ENCODE measurements around the gene TOB1. TPM values are rescaled to one million over a fixed set of nuclear protein-coding genes. Genes with fewer than 3 reads are reported as not detected.

TOB1 gene
- total RNA-seq, 1 donor from 2014 or later: 18.8 TPM

GRCh38 chr17:50834429-50835300 lies 31.5 kb downstream of the TOB1 start:
- H3K27ac Mint-ChIP-seq: no peak overlapping the region
- ChIA-PET POLR2A (no interaction called here), CTCF (no interaction called here)

DNA sequence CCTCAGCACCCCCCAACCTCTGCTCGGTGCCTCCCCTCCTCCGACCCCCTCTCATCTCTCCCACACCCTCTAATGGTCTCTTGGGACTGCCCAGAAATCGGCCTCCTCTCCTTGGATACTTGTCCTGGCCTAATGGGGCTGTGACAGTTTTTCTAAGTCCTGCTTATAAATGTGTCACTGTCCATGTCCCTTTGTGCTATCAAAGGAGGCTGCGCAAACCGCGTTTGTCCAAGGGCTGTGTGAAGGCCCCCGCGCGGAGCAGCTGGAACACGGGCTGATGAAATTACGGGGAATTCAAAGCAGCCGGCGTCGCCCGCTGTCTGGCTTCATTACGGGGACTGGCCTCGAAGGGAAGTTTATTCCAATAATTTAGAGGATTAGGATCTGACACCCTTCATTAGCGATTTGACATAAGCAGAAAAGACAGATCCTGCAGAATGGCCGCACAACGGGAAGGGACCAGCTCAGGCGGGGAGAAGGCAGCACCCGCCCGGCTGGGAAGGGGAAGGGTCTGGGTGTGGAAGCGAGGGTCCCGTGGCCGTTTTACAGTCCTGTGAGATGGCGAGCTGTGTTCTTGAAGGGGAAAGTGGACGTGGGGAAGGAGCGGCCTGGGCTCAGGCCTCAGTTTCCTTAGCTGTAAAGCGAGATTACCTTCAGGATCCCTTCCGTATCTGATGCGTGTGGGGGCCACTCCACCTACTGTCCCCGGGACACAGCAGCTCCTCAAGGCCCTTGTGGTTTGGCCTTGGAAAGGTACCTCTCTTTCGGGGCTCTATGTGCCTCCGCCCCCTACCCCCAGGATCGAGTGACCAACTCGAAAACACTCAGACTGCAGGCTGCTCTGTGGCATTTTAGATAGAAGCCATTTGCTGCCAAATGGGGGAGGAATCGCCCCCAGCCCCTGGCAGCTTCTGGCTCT lies 32.4 kb downstream of the TOB1 start:
- no peaks in the 10 kb centered on the region for H3K9me3 Mint-ChIP-seq
- ATAC-seq (ENCODE audit: low read depth): no peak
- ChIA-PET CTCF (no interaction called here), POLR2A (no interaction called here)
- intact Hi-C loops (cut with micrococcal nuclease): no loop called here
- no peaks in the 10 kb centered on the region for H3K4me1 Mint-ChIP-seq
- TF ChIP-seq CTCF (IDR thresholded peaks at IDR 0.05): no peak
- H3K27me3 Mint-ChIP-seq: peaks cover 25% of the 10 kb centered on the region
- H3K27ac Mint-ChIP-seq: no peak overlapping the region
- H3K36me3 Mint-ChIP-seq (ENCODE audit: low read depth): no peaks in the 10 kb centered on the region
- DNase-seq: no peak
- no peak overlapping the region for H3K4me3 Mint-ChIP-seq

More at GRCh38 chr17:50834429-50835300, 31.5 kb downstream of the TOB1 start:
- DNase-seq (no peak), ATAC-seq (ENCODE audit: low read depth) (no peak)
- Mint-ChIP-seq H3K36me3 (ENCODE audit: low read depth) (no peaks in the 10 kb centered on the region), H3K4me3 (no peak overlapping the region), H3K27me3 (peaks cover 19% of the 10 kb centered on the region), H3K4me1 (no peaks in the 10 kb centered on the region), H3K9me3 (no peaks in the 10 kb centered on the region)
- intact Hi-C loops (cut with micrococcal nuclease): no loop called here
- TF ChIP-seq CTCF (IDR thresholded peaks at IDR 0.05): no peak

- ChIA-PET CTCF (no interaction called here), POLR2A (no interaction called here)
- Mint-ChIP-seq H3K4me3 (no peak overlapping the region), H3K27ac (no peak overlapping the region), H3K4me1 (no peaks in the 10 kb centered on the region), H3K9me3 (no peaks in the 10 kb centered on the region), H3K36me3 (ENCODE audit: low read depth) (no peaks in the 10 kb centered on the region), H3K27me3 (peaks cover 25% of the 10 kb centered on the region)
- no peak for TF ChIP-seq CTCF (IDR thresholded peaks at IDR 0.05)
- intact Hi-C loops (cut with micrococcal nuclease): no loop called here
- ATAC-seq (ENCODE audit: low read depth) (no peak), DNase-seq (no peak)
Measured at GRCh38 chr17:50832864-50833381, 33.2 kb downstream of the TOB1 start.

DNA sequence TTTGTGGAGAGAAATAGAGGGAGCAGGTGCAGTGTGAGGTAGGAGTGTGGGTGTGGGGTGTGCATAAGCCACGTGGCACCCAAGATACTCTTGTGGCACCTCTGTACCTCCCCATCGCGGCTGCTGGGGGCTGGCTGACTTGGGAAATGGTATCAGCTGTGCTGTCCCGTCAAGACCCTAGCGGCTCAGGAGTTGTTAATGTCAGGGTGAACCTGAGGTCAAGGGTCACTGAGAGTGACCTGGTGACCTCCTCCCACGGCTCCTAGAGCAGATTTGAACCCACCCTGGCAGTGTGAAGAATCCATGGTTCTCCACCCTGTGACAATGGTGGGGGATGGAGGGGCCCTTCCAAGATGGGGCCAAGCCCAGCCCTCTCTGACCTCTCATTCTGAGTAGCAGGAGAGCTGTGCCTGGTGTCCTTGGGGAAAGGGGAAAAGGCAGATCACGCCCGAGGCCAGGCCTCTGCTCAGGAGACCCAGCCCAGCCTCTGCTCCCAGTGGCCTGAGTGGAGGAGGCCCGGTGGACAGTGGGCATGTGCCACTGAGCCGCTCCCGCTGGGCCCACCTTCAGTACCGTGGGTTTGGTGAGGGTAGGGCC lies 33.8 kb downstream of the TOB1 start:
- Mint-ChIP-seq H3K36me3 (ENCODE audit: low read depth) (no peaks in the 10 kb centered on the region), H3K9me3 (no peaks in the 10 kb centered on the region), H3K4me1 (no peaks in the 10 kb centered on the region), H3K27ac (no peak overlapping the region), H3K27me3 (peaks cover 28% of the 10 kb centered on the region), H3K4me3 (no peak overlapping the region)
- POLR2A ChIA-PET: no interaction called here
- TF ChIP-seq CTCF (IDR thresholded peaks at IDR 0.05): no peak
- ATAC-seq (ENCODE audit: low read depth) (no peak), DNase-seq (no peak)
- intact Hi-C loops (cut with micrococcal nuclease): no loop called here
- CTCF ChIA-PET: no interaction called here
